ENCODE results near the gene PPAT.
"Not testable (repeated sequence)": the region's sequence is repeated elsewhere in the genome, so short reads cannot be mapped to it uniquely, and the experiment has no call there.

Gene PPAT

DNA sequence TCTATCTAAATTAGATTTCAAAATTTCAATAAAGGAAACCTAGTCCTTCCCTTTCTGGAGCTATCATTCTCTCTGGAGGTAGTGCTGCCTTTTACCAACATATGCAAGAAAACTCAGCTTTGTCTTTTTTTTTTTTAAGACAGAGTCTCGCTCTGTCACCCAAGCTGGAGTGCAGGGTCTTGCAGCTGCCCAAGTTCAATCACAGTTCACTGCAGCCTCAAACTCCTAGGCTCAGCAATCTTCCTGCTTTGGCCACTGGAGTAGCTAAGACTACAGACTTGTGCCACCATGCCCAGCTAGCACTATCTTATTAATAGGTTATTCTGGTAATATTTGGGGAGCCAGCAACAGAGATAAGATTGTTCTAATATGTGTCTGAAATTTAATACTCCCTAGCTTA lies 60.5 kb downstream of the PPAT start:
- DNase-seq = no peak

- DNase-seq = no peak
Observed at GRCh38 chr4:56372774-56373173, 62.6 kb downstream of the PPAT start.

GRCh38 chr4:56371426-56372220 lies 63.8 kb downstream of the PPAT start:
- DNase-seq = no peak

- DNase-seq = no peak
Observed at GRCh38 chr4:56370377-56370776, 65.0 kb downstream of the PPAT start.

DNA sequence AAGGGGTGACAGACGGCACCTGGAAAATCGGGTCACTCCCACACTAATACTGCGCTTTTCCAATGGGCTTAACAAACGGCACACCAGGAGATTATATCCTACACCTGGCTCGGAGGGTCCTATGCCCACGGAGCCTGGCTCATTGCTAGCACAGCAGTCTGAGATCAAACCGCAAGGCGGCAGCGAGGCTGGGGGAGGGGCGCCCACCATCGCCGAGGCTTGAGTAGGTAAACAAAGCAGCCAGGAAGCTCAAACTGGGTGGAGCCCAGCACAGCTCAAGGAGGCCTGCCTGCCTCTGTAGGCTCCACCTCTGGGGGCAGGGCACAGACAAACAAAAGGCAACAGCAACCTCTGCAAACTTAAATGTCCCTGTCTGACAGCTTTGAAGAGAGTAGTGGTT lies 72.4 kb downstream of the PPAT start:
- DNase-seq = not testable (repeated sequence)

DNA sequence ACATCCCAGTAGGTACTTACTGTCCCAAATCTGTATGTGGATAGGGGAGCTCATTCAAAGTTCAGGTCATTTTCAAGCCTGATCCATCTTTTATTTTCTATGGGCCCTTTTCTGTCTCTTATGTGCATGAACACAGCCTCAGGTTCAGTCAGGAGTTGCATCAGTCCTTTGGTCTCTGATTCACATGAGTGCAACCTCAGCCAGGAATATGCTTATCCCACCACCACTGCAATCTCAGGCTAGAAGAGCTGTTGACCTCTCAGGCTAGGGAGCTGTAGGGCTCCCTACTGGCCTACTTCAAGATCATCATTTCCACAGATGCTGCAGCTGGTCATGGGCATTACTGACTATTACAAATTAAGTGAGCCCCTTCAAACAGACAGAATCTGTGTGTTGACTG lies 75.3 kb downstream of the PPAT start:
- no peak for DNase-seq

- DNase-seq = no peak
Observed at GRCh38 chr4:56356650-56357049, 78.8 kb downstream of the PPAT start.

- DNase-seq = no peak
Observed at GRCh38 chr4:56348576-56348975, 86.8 kb downstream of the PPAT start.

DNA sequence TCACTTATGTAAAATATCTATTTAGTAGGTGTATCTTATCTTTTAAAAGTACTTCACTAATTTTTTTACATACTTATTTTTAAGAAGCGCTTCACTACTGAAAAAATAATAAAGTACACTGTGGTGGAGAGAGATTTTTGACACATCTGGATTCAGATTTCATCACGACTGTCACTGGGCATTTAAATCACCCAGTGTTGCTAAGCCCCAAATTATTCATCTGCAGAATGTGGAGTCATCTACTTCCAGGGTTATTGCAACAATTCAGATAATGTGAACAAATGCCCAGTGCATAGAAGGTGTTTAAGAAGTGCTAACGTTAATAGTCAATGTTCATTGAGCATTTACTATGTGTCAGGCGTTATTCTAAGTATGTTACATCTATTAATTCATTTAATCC lies 90.0 kb downstream of the PPAT start:
- DNase-seq = no peak
